Measurements from ENCODE around the gene VCAN. TPM values are rescaled to one million over a fixed set of nuclear protein-coding genes. Genes with fewer than 3 reads are reported as not detected.

VCAN gene
- total RNA-seq, 4 donors from 2014 or later = 66.9 to 117 (median 71.6) TPM

- H3K36me3 ChIP-seq = no peaks in the 10 kb centered on the region
- no peak for DNase-seq (ENCODE audit: extremely low spot score)
- no peak overlapping the region for H3K4me3 ChIP-seq
- 90% methylated on average over 1 of the region's 1 CpG for WGBS
- TF ChIP-seq EP300 (IDR thresholded peaks at IDR 0.05) = no peak
- TF ChIP-seq CTCF (IDR thresholded peaks at IDR 0.05) = no peak
- no peak for TF ChIP-seq POLR2AphosphoS5 (IDR thresholded peaks at IDR 0.05)
- TF ChIP-seq POLR2A (IDR thresholded peaks at IDR 0.05; ENCODE audit: low read depth) = no peak
- H3K9me3 ChIP-seq = no peaks in the 10 kb centered on the region
- intact Hi-C loops (cut with DNase I) = no loop called here
- no peak overlapping the region for H3K27ac ChIP-seq (replicated peaks in 1 of 4)
- no peaks in the 10 kb centered on the region for H3K4me1 ChIP-seq
- peaks cover 0 to 4% (median 0%) of the 10 kb centered on the region in 4 donors for H3K27me3 ChIP-seq
Observed at GRCh38 chr5:83447533-83447932, 24.0 kb upstream of the VCAN start.

GRCh38 chr5:83450183-83450966 lies 21.2 kb upstream of the VCAN start:
- Histone ChIP-seq H3K27ac (replicated peaks in 1 of 4) (no peak overlapping the region), H3K4me1 (no peaks in the 10 kb centered on the region), H3K36me3 (no peaks in the 10 kb centered on the region), H3K27me3 (peaks cover 0 to 7% (median 0%) of the 10 kb centered on the region in 4 donors), H3K9me3 (peaks cover 0 to 15% (median 8%) of the 10 kb centered on the region in 4 donors), H3K4me3 (no peak overlapping the region)
- 60% methylated on average over 4 of the region's 4 CpGs for WGBS
- no peak for DNase-seq (ENCODE audit: extremely low spot score)
- intact Hi-C loops (cut with DNase I) = no loop called here
- TF ChIP-seq POLR2AphosphoS5 (IDR thresholded peaks at IDR 0.05) = no peak
- no peak for TF ChIP-seq EP300 (IDR thresholded peaks at IDR 0.05)
- TF ChIP-seq POLR2A (IDR thresholded peaks at IDR 0.05; ENCODE audit: low read depth) = no peak
- TF ChIP-seq CTCF (IDR thresholded peaks at IDR 0.05) = no peak

- H3K27ac ChIP-seq (replicated peaks in 1 of 4) = no peak overlapping the region
- no peaks in the 10 kb centered on the region for H3K36me3 ChIP-seq
- intact Hi-C loops (cut with DNase I) = no loop called here
- DNase-seq (ENCODE audit: extremely low spot score) = no peak
- TF ChIP-seq POLR2AphosphoS5 (IDR thresholded peaks at IDR 0.05) = no peak
- no peak for TF ChIP-seq POLR2A (IDR thresholded peaks at IDR 0.05; ENCODE audit: low read depth)
- no peak for TF ChIP-seq CTCF (IDR thresholded peaks at IDR 0.05)
- TF ChIP-seq EP300 (IDR thresholded peaks at IDR 0.05) = no peak
- H3K27me3 ChIP-seq = peaks cover 0 to 7% (median 0%) of the 10 kb centered on the region in 4 donors
- H3K9me3 ChIP-seq = peaks cover 0 to 18% (median 8%) of the 10 kb centered on the region in 4 donors
- H3K4me3 ChIP-seq = no peak overlapping the region
- H3K4me1 ChIP-seq = no peaks in the 10 kb centered on the region
Observed at GRCh38 chr5:83450967-83451248, 20.6 kb upstream of the VCAN start.

- H3K4me3 ChIP-seq = no peak overlapping the region
- no peak overlapping the region for H3K27ac ChIP-seq (replicated peaks in 1 of 4)
- TF ChIP-seq CTCF (IDR thresholded peaks at IDR 0.05) (no peak), EP300 (IDR thresholded peaks at IDR 0.05) (no peak), POLR2A (IDR thresholded peaks at IDR 0.05; ENCODE audit: low read depth) (no peak), POLR2AphosphoS5 (IDR thresholded peaks at IDR 0.05) (no peak)
- intact Hi-C loops (cut with DNase I) = no loop called here
- H3K9me3 ChIP-seq = peaks cover 0 to 26% (median 8%) of the 10 kb centered on the region in 4 donors
- no peaks in the 10 kb centered on the region for H3K4me1 ChIP-seq
- no peaks in the 10 kb centered on the region for H3K36me3 ChIP-seq
- no peak for DNase-seq (ENCODE audit: extremely low spot score)
- peaks cover 0 to 7% (median 0%) of the 10 kb centered on the region in 4 donors for H3K27me3 ChIP-seq
Observed at GRCh38 chr5:83451955-83452354, 19.6 kb upstream of the VCAN start.

GRCh38 chr5:83453937-83454336 lies 17.6 kb upstream of the VCAN start:
- no peak overlapping the region for H3K4me3 ChIP-seq
- H3K36me3 ChIP-seq = no peaks in the 10 kb centered on the region
- TF ChIP-seq POLR2AphosphoS5 (IDR thresholded peaks at IDR 0.05) (no peak), EP300 (IDR thresholded peaks at IDR 0.05) (no peak), POLR2A (IDR thresholded peaks at IDR 0.05; ENCODE audit: low read depth) (no peak)
- H3K9me3 ChIP-seq = peaks cover 0 to 26% (median 8%) of the 10 kb centered on the region in 4 donors
- H3K27me3 ChIP-seq = peaks cover 0 to 7% (median 0%) of the 10 kb centered on the region in 4 donors
- intact Hi-C loops (cut with DNase I) = no loop called here
- DNase-seq (ENCODE audit: extremely low spot score) = no peak
- no peaks in the 10 kb centered on the region for H3K4me1 ChIP-seq
- WGBS = 77% methylated on average over 1 of the region's 1 CpG
- no peak overlapping the region for H3K27ac ChIP-seq (replicated peaks in 1 of 4)
